Osteoblast (primary cell): Measurements from ENCODE around the gene AVPR1B. TPM values are rescaled to one million over a fixed set of nuclear protein-coding genes. Genes with fewer than 3 reads are reported as not detected.

ENCODE experiments used
- DNase-seq: peaks from one replicate; pipeline ENCODE4 v3.0.0; 2011; ENCODE audit warnings: low spot score, mixed read lengths; ENCODE audit not compliant: insufficient read length; ENCODE audit errors: missing footprints
- H2AFZ ChIP-seq: 2 replicates; pipeline ENCODE4 v1.6.0; 2011; ENCODE audit warnings: mild to moderate bottlenecking, low read length
- H3K27ac ChIP-seq: 2 replicates; pipeline ENCODE4 v1.5.1; 2011; ENCODE audit warnings: mild to moderate bottlenecking, low read depth, low read length, moderate library complexity
- H3K27me3 ChIP-seq: 2 replicates; pipeline ENCODE4 v1.6.0; 2012; ENCODE audit warnings: mild to moderate bottlenecking, control low read depth, inconsistent platforms, low read length, moderate library complexity; ENCODE audit not compliant: insufficient read depth
- H3K36me3 ChIP-seq: 2 replicates; pipeline ENCODE4 v1.5.1; 2011; ENCODE audit warnings: mild to moderate bottlenecking, low read length, control low read depth, moderate library complexity; ENCODE audit not compliant: insufficient read depth
- H3K4me1 ChIP-seq: 2 replicates; pipeline ENCODE4 v1.5.1; 2011; ENCODE audit warnings: mild to moderate bottlenecking, low read length, control low read depth, moderate library complexity; ENCODE audit not compliant: insufficient read depth
- H3K4me2 ChIP-seq: 2 replicates; pipeline ENCODE4 v1.6.0; 2011; ENCODE audit warnings: mild to moderate bottlenecking, low read length; ENCODE audit not compliant: insufficient read depth
- H3K4me3 ChIP-seq: fragments of 200-600 bp; sonication (generic); 3 replicates; pipeline ENCODE4 v1.5.1; 2012; ENCODE audit warnings: mild to moderate bottlenecking, low read length, inconsistent platforms; ENCODE audit not compliant: insufficient read depth
- H3K79me2 ChIP-seq: 2 replicates; pipeline ENCODE4 v1.6.0; 2012; ENCODE audit warnings: mild to moderate bottlenecking, low read length, control low read depth, inconsistent platforms; ENCODE audit not compliant: insufficient read depth
- H3K9me3 ChIP-seq: 2 replicates; pipeline ENCODE4 v1.5.1; 2011; ENCODE audit warnings: low read depth, low read length, control low read depth
- H4K20me1 ChIP-seq: 2 replicates; pipeline ENCODE4 v1.6.0; 2012; ENCODE audit warnings: mild to moderate bottlenecking, low read length, control low read depth; ENCODE audit not compliant: insufficient read depth
- CTCF ChIP-seq: IDR thresholded peaks from 2 replicates; pipeline ENCODE4 v1.5.1; 2011; ENCODE audit warnings: mild to moderate bottlenecking, low read depth, low read length, moderate library complexity; ENCODE audit errors: extremely low read depth
- total RNA-seq: library from RNA; depleted of rRNA; stranded (reverse); fragments of >200 nt; gene quantifications from 2 replicates; pipeline ENCODE4 v1.2.3, GENCODE V29; 2012

AVPR1B gene
- total RNA-seq, 1 donor = not detected

GRCh38 chr1:206089341-206089740 is 27.8 kb downstream of the AVPR1B start:
- H3K36me3 ChIP-seq = no peaks in the 10 kb centered on the region
- no peaks in the 10 kb centered on the region for H3K9me3 ChIP-seq
- no peaks in the 10 kb centered on the region for H4K20me1 ChIP-seq
- DNase-seq = no peak
- no peak overlapping the region for H3K27ac ChIP-seq
- no peaks in the 10 kb centered on the region for H3K4me1 ChIP-seq
- H2AFZ ChIP-seq = no peak overlapping the region
- TF ChIP-seq CTCF = no peak
- H3K27me3 ChIP-seq = peaks cover 33% of the 10 kb centered on the region
- H3K4me2 ChIP-seq = no peak overlapping the region
- H3K4me3 ChIP-seq = no peak overlapping the region
- H3K79me2 ChIP-seq = no peaks in the 10 kb centered on the region

GRCh38 chr1:206087091-206087490 is 30.1 kb downstream of the AVPR1B start:
- Histone ChIP-seq H3K79me2 (no peaks in the 10 kb centered on the region), H3K4me2 (no peak overlapping the region), H3K4me1 (no peaks in the 10 kb centered on the region), H4K20me1 (no peaks in the 10 kb centered on the region), H3K9me3 (no peaks in the 10 kb centered on the region), H3K4me3 (no peak overlapping the region), H2AFZ (no peak overlapping the region), H3K36me3 (no peaks in the 10 kb centered on the region), H3K27me3 (peaks cover 22% of the 10 kb centered on the region), H3K27ac (no peak overlapping the region)
- no peak for DNase-seq
- no peak for TF ChIP-seq CTCF

GRCh38 chr1:206083750-206084149 is 33.4 kb downstream of the AVPR1B start:
- no peak overlapping the region for H3K4me2 ChIP-seq
- DNase-seq = no peak

More at GRCh38 chr1:206083750-206084149, 33.4 kb downstream of the AVPR1B start:
- H3K27ac ChIP-seq = no peak overlapping the region
- no peak for TF ChIP-seq CTCF
- H3K4me3 ChIP-seq = no peak overlapping the region
- H3K36me3 ChIP-seq = no peaks in the 10 kb centered on the region
- no peak overlapping the region for H2AFZ ChIP-seq
- H3K4me1 ChIP-seq = no peaks in the 10 kb centered on the region
- H3K79me2 ChIP-seq = no peaks in the 10 kb centered on the region
- no peaks in the 10 kb centered on the region for H4K20me1 ChIP-seq
- peaks cover 30% of the 10 kb centered on the region for H3K27me3 ChIP-seq
- H3K9me3 ChIP-seq = no peaks in the 10 kb centered on the region
